Inflammatory macrophage treated with lipopolysaccharide for 4 hours (primary cell): Measurements from ENCODE around the gene CRY2.
A peak's percentile ranks its signal among the peaks of the same experiment; 100 is the strongest.

Experiments used
- DNase-seq: peaks from one replicate; pipeline ENCODE4 v3.0.0-alpha.2; 2020

CRY2 gene

GRCh38 chr11:45848654-45849081 lies 1.4 kb downstream of the CRY2 start:
- DNase-seq = no peak

GRCh38 chr11:45850446-45850845 lies 3.2 kb downstream of the CRY2 start:
- no peak for DNase-seq

GRCh38 chr11:45851228-45851627 lies 4.0 kb downstream of the CRY2 start:
- no peak for DNase-seq

GRCh38 chr11:45852018-45852711 lies 4.9 kb downstream of the CRY2 start:
- no peak for DNase-seq

- DNase-seq = peak; percentile 21
Measured at GRCh38 chr11:45852712-45853101, 5.4 kb downstream of the CRY2 start.

GRCh38 chr11:45853332-45854219 lies 6.3 kb downstream of the CRY2 start:
- DNase-seq = no peak

GRCh38 chr11:45855308-45855707 lies 8.0 kb downstream of the CRY2 start:
- no peak for DNase-seq

- DNase-seq = no peak
Measured at GRCh38 chr11:45856044-45856468, 8.8 kb downstream of the CRY2 start.

- peak; percentile 71 for DNase-seq
Measured at GRCh38 chr11:45857961-45858474, 10.7 kb downstream of the CRY2 start.

GRCh38 chr11:45858751-45859398 lies 11.6 kb downstream of the CRY2 start:
- DNase-seq = no peak

- no peak for DNase-seq
Measured at GRCh38 chr11:45859661-45860140, 12.4 kb downstream of the CRY2 start.

GRCh38 chr11:45860348-45860747 lies 13.1 kb downstream of the CRY2 start:
- DNase-seq = no peak

- no peak for DNase-seq
Measured at GRCh38 chr11:45860764-45861510, 13.7 kb downstream of the CRY2 start.

GRCh38 chr11:45864041-45864440 lies 16.8 kb downstream of the CRY2 start:
- DNase-seq = no peak

- DNase-seq = no peak
Measured at GRCh38 chr11:45869551-45869950, 22.3 kb downstream of the CRY2 start.

GRCh38 chr11:45870706-45871105 lies 23.4 kb downstream of the CRY2 start:
- DNase-seq = no peak

- DNase-seq = no peak
Measured at GRCh38 chr11:45871638-45872037, 24.4 kb downstream of the CRY2 start.

- peak; percentile 54 for DNase-seq
Measured at GRCh38 chr11:45872651-45873356, 25.5 kb downstream of the CRY2 start.

- no peak for DNase-seq
Measured at GRCh38 chr11:45876401-45876800, 29.1 kb downstream of the CRY2 start.

- no peak for DNase-seq
Measured at GRCh38 chr11:45877221-45877620, 29.9 kb downstream of the CRY2 start.

GRCh38 chr11:45877845-45878244 lies 30.6 kb downstream of the CRY2 start:
- no peak for DNase-seq
